GM19468 (cell line): Measurements from ENCODE around the gene OPN4.

ENCODE experiments used
- ATAC-seq: cut with Tn5 transposase; IDR thresholded peaks from one replicate; pipeline ENCODE4 v1.9.1; 2021; ENCODE audit warnings: mild to moderate bottlenecking, moderate library complexity, moderate number of reproducible peaks; ENCODE audit not compliant: unreplicated experiment; ENCODE audit errors: extremely low read depth

Gene OPN4

DNA sequence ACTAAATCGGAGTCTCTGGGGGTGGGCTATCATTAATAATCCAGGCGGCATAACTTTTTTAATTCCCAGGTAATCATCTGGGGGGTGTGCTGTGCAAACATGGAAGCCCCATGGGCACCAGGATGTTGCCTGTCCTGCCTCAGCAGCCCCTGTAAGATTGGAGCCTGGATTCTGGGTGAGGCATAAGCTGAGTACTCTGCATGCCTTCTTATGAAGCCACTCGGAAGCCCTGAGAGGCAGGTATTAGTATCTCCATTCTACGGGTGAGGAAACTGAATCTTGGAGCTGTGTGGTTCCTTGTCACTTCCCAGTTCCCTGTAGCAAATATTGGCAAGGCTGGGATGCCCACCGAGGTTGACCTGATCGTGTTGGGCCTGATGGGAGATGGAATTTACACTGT lies 7.4 kb upstream of the OPN4 start:
- ATAC-seq = no peak

GRCh38 chr10:86647773-86648703 lies 6.3 kb upstream of the OPN4 start:
- ATAC-seq = no peak

GRCh38 chr10:86648704-86649427 lies 5.5 kb upstream of the OPN4 start:
- ATAC-seq = no peak

GRCh38 chr10:86649471-86650150 lies 4.7 kb upstream of the OPN4 start:
- no peak for ATAC-seq

- no peak for ATAC-seq
These were observed 4.2 kb upstream of the OPN4 start for GRCh38 chr10:86650151-86650550.

GRCh38 chr10:86651021-86651471 lies 3.3 kb upstream of the OPN4 start:
- no peak for ATAC-seq

GRCh38 chr10:86651631-86652331 lies 2.6 kb upstream of the OPN4 start:
- ATAC-seq = no peak

GRCh38 chr10:86652361-86653202 lies 1.8 kb upstream of the OPN4 start:
- ATAC-seq = no peak

DNA sequence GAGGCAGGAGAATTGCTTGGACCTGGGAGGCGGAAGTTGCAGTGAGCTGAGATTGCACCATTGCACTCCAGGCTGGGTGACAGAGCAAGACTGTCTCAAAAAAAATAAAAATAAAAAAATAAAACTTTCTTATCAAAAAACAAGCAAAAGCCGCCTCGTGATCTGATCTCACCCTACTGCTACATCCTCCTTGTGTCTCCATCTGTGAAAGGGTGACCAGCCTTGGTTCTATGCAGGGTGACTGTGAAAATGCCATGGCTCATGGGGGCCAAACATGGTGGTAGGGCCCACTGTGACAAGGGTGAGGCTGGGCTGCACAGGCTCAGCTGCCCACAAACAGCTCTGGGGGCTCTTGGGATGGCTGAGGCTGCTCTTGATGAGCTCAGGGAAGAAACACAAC lies 968 bp upstream of the OPN4 start:
- ATAC-seq = no peak

DNA sequence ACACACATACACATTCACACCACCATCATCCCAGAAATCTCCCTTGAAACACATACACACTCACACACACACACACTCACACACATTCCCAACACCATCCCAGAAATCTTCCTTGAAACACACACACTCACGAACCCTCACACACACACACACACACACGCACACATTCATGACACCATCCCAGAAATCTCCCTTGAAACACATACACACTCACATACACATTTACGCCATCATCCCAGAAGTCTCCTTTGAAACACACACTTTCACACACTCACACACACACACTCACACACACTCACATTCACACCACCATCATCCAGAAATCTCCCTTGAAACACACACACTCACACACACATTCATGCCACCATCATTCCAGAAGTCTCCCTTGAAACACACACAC lies 360 bp upstream of the OPN4 start:
- no peak for ATAC-seq

GRCh38 chr10:86655173-86655540 lies 810 bp downstream of the OPN4 start:
- ATAC-seq = no peak

GRCh38 chr10:86655596-86655995 lies 1.2 kb downstream of the OPN4 start:
- ATAC-seq = no peak

DNA sequence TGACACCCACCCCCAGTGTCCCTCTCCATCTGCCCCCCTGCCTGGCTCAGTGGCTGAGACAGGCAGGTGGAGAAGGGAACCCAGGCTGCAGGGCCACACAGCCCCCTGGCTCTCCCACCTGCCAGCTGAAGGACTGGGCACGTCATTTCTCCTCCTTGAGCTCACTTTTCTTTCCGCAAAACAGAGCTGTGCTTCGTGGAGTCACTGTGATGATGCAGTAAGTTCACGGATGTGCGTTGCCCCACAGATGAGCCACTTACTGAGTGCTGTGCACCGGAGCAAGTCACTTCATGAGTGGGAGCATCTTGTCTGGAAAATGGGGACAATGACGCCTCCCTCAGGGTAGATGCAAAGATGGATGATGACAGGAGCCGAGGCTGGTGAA lies 2.7 kb downstream of the OPN4 start:
- no peak for ATAC-seq

- ATAC-seq = no peak
These were observed 3.2 kb downstream of the OPN4 start for GRCh38 chr10:86657396-86658011.

- no peak for ATAC-seq
These were observed 4.0 kb downstream of the OPN4 start for GRCh38 chr10:86658261-86658741.

DNA sequence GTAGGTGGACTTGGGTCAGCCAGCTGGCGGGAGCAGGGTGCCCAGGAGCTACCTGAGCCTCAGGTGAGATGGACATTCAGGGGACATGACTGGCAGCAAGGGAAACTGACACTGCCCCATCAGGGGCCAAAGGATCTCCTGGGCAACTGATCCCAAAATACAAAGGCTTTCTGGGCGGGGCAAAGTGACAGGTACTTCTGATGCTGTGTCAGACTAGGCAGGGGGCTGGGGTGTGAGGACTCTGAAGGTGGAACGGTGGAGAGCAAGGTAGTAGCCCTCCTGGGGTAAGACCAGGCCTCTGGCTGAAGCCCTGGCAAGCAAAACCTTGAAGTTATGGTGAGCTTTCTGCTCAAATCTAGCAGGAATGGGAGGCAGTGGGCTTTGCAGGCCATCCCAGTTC lies 4.4 kb downstream of the OPN4 start:
- no peak for ATAC-seq

- ATAC-seq = no peak
These were observed 4.9 kb downstream of the OPN4 start for GRCh38 chr10:86659161-86659691.

GRCh38 chr10:86659721-86660453 lies 5.5 kb downstream of the OPN4 start:
- no peak for ATAC-seq
